ENCODE data around the gene CDC42EP5. TPM values are rescaled to one million over a fixed set of nuclear protein-coding genes. Genes with fewer than 3 reads are reported as not detected.
A peak's percentile ranks its signal among the peaks of the same experiment; 100 is the strongest.
"Not testable (repeated sequence)": the region's sequence is repeated elsewhere in the genome, so short reads cannot be mapped to it uniquely, and the experiment has no call there.

CDC42EP5 gene
- total RNA-seq, 2 experiments from 2014 or later = not detected

DNA sequence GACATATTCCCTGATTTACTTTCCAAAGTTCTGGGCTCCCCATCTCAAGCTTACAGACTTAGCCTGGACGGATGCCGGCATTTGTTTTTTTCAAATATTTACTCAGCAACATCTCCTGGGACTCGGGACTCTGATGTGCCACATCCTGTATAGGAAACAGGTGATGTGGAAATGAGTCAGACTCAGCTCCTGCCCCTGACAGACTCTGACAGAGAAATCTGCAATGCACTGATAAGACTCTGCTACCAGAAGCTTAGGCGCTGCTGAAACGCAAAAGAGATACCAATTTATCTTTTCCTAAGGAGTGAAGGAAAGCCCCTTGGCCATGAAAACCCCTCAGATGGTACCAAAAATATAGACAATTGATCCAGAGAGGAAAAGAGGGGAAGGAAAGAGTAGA is 45.7 kb upstream of the CDC42EP5 start:
- Mint-ChIP-seq H3K4me1 (ENCODE audit: low read depth) (peaks cover 49% of the 10 kb centered on the region), H3K27ac (no peak overlapping the region), H3K4me3 (peak overlapping the region; percentile 1), H3K27me3 (peaks cover 35% of the 10 kb centered on the region), H3K9me3 (peaks cover 5% of the 10 kb centered on the region), H3K36me3 (ENCODE audit: low read depth) (no peaks in the 10 kb centered on the region)
- Histone ChIP-seq H3K27me3 (ENCODE audit: control insufficient read depth in 1 of 2, insufficient read depth in 2 of 2, low read length in 2 of 2) (peaks cover 0 to 9% of the 10 kb centered on the region in 2 experiments), H3K36me3 (ENCODE audit: insufficient read depth, low read length) (no peaks in the 10 kb centered on the region), H3K9me3 (ENCODE audit: control insufficient read depth in 1 of 2, insufficient read depth in 1 of 2, low read length in 2 of 2) (no peaks in the 10 kb centered on the region), H3K27ac (ENCODE audit: low read depth in 1 of 2, low read length in 2 of 2) (no peak overlapping the region), H3K4me1 (ENCODE audit: insufficient read depth, low read length) (peaks cover 17% of the 10 kb centered on the region), H3K4me3 (ENCODE audit: low read length) (no peak overlapping the region)
- TF ChIP-seq, protein P1, sequence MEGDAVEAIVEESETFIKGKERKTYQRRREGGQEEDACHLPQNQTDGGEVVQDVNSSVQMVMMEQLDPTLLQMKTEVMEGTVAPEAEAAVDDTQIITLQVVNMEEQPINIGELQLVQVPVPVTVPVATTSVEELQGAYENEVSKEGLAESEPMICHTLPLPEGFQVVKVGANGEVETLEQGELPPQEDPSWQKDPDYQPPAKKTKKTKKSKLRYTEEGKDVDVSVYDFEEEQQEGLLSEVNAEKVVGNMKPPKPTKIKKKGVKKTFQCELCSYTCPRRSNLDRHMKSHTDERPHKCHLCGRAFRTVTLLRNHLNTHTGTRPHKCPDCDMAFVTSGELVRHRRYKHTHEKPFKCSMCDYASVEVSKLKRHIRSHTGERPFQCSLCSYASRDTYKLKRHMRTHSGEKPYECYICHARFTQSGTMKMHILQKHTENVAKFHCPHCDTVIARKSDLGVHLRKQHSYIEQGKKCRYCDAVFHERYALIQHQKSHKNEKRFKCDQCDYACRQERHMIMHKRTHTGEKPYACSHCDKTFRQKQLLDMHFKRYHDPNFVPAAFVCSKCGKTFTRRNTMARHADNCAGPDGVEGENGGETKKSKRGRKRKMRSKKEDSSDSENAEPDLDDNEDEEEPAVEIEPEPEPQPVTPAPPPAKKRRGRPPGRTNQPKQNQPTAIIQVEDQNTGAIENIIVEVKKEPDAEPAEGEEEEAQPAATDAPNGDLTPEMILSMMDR (IDR thresholded peaks at IDR 0.05) = no peak
- ATAC-seq (ENCODE audit: poor library complexity) = no peak
- ChIA-PET POLR2A (no interaction called here), CTCF (no interaction called here)
- intact Hi-C loops (cut with DNase I, micrococcal nuclease) = loop anchor here in 1 of 2 experiments (10.0 kb wide), 1 partner anchor 214 kb away; no protein-coding TSS in a partner anchor
- no peak for DNase-seq

DNA sequence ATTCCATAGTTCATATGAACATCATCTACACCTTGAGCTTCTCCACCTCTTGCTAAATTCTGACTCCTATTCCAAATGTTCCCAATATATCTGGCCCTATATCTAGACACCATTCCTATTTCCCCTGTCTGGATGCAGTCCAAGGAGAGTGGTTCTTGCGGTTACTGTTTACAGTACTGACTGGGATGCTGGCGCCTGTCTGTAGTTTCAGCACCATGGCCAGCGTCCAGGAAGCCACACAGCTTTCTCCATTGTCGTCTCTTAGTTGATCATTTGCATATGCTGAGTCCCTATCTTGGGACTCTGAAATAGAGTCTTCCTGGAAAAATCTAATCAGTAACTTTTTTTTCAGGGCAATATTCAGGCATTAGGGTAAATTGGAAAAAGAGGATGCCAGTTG is 44.4 kb upstream of the CDC42EP5 start:
- ATAC-seq (ENCODE audit: poor library complexity) = peak; percentile 49
- no peaks in the 10 kb centered on the region for H3K36me3 ChIP-seq (ENCODE audit: insufficient read depth, low read length)
- Mint-ChIP-seq H3K4me1 (ENCODE audit: low read depth) (peaks cover 37% of the 10 kb centered on the region), H3K27me3 (peaks cover 36% of the 10 kb centered on the region), H3K36me3 (ENCODE audit: low read depth) (no peaks in the 10 kb centered on the region), H3K4me3 (no peak overlapping the region), H3K9me3 (peaks cover 5% of the 10 kb centered on the region), H3K27ac (no peak overlapping the region)
- H3K4me1 ChIP-seq (ENCODE audit: insufficient read depth, low read length) = peaks cover 15% of the 10 kb centered on the region
- DNase-seq = peak; percentile 20 to 75 (median 37)
- H3K27me3 ChIP-seq (ENCODE audit: control insufficient read depth in 1 of 2, insufficient read depth in 2 of 2, low read length in 2 of 2) = peaks cover 0 to 9% of the 10 kb centered on the region in 2 experiments
- POLR2A ChIA-PET = no interaction called here
- no peaks in the 10 kb centered on the region for H3K9me3 ChIP-seq (ENCODE audit: control insufficient read depth in 1 of 2, insufficient read depth in 1 of 2, low read length in 2 of 2)
- no peak overlapping the region for H3K27ac ChIP-seq (ENCODE audit: low read depth in 1 of 2, low read length in 2 of 2)
- no peak overlapping the region for H3K4me3 ChIP-seq (ENCODE audit: low read length)
- TF ChIP-seq, protein P1 (IDR thresholded peaks at IDR 0.05) = no peak
- CTCF ChIA-PET = no interaction called here
- intact Hi-C loops (cut with DNase I, micrococcal nuclease) = loop anchor here in 1 of 2 experiments (10.0 kb wide), 1 partner anchor 213 kb away; no protein-coding TSS in a partner anchor

DNA sequence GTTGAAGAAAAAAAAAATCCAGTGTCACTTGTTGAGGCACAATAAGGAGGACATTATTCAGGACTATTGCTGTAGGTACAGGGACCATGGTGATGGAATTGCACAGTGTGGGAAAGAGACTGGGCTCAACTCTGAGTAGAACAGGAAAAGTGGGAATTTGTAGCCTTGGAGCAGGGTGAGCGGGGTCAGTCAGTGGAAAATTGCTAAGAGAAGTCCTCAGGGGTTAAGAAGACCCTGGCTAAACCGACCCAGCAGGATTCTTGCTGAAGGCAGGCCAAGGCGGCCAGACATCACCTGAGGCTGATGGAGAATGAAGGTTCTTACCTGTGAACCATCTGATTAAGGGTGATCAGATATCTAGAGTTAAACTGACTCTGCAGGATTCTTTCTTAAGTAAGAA is 42.1 kb upstream of the CDC42EP5 start:
- TF ChIP-seq, protein P1 (IDR thresholded peaks at IDR 0.05) = no peak
- peaks cover 22% of the 10 kb centered on the region for H3K27me3 Mint-ChIP-seq
- H3K36me3 Mint-ChIP-seq (ENCODE audit: low read depth) = no peaks in the 10 kb centered on the region
- POLR2A ChIA-PET = no interaction called here
- H3K27ac ChIP-seq (ENCODE audit: low read depth in 1 of 2, low read length in 2 of 2) = no peak overlapping the region
- H3K4me1 ChIP-seq (ENCODE audit: insufficient read depth, low read length) = no peaks in the 10 kb centered on the region
- DNase-seq (no peak), ATAC-seq (ENCODE audit: poor library complexity) (no peak)
- intact Hi-C loops (cut with DNase I, micrococcal nuclease) = loop anchor here in 1 of 2 experiments (10.0 kb wide), 1 partner anchor 210 kb away; no protein-coding TSS in a partner anchor
- H3K4me3 ChIP-seq (ENCODE audit: low read length) = no peak overlapping the region
- H3K4me1 Mint-ChIP-seq (ENCODE audit: low read depth) = peaks cover 15% of the 10 kb centered on the region
- H3K4me3 Mint-ChIP-seq = no peak overlapping the region
- no peaks in the 10 kb centered on the region for H3K36me3 ChIP-seq (ENCODE audit: insufficient read depth, low read length)
- CTCF ChIA-PET = no interaction called here
- H3K9me3 ChIP-seq (ENCODE audit: control insufficient read depth in 1 of 2, insufficient read depth in 1 of 2, low read length in 2 of 2) = no peaks in the 10 kb centered on the region
- peaks cover 0 to 9% of the 10 kb centered on the region in 2 experiments for H3K27me3 ChIP-seq (ENCODE audit: control insufficient read depth in 1 of 2, insufficient read depth in 2 of 2, low read length in 2 of 2)
- H3K9me3 Mint-ChIP-seq = peaks cover 5% of the 10 kb centered on the region
- no peak overlapping the region for H3K27ac Mint-ChIP-seq

DNA sequence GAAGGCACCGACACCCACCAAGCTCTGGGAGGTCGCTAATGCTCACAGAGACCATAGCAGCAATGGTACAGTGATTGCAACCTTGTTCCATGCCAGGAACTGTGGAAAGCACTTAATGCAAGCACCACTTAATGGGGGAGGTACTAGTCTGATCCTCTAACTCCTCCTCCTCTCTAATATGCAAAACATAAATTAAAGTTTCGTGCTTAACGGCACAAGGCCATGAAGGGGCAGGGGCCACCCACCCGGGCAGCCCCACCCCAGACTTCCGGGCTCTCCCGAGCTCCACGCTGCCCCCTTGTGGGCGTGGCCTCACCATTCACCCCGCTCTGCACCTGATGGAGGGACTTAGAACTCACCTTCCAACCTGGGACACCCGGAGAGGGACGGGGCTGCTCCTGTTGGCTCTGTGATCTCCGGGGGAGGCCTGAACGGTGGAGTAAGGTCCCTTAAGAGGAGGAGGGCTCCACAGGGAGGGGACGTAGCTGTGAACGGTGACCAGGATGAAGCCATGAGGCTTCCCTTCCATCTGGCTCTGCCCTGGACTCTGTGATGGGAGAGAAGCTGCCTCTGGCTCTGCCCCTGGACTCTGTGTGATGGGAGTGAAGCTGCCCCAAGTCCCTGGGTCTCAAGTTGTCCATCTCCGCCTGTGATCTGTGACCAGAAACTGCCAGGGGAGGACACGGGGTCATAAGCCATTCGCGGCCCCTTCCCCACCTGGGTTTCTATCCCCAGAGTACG is 36.3 kb upstream of the CDC42EP5 start:
- H3K9me3 ChIP-seq (ENCODE audit: control insufficient read depth in 1 of 2, insufficient read depth in 1 of 2, low read length in 2 of 2); H3K27me3 ChIP-seq (ENCODE audit: control insufficient read depth in 1 of 2, insufficient read depth in 2 of 2, low read length in 2 of 2); H3K9me3 Mint-ChIP-seq; CTCF ChIA-PET; H3K27me3 Mint-ChIP-seq; H3K4me3 ChIP-seq (ENCODE audit: low read length); H3K27ac Mint-ChIP-seq; H3K27ac ChIP-seq (ENCODE audit: low read depth in 1 of 2, low read length in 2 of 2); H3K36me3 Mint-ChIP-seq (ENCODE audit: low read depth); POLR2A ChIA-PET; H3K36me3 ChIP-seq (ENCODE audit: insufficient read depth, low read length); intact Hi-C loops (cut with DNase I, micrococcal nuclease): not testable (repeated sequence)
- peak overlapping the region; percentile 69 for H3K4me3 Mint-ChIP-seq
- peaks cover 29% of the 10 kb centered on the region for H3K4me1 ChIP-seq (ENCODE audit: insufficient read depth, low read length)
- ATAC-seq (ENCODE audit: poor library complexity) (peak; percentile 81), DNase-seq (peak in 1 of 14 experiments; percentile 5)
- H3K4me1 Mint-ChIP-seq (ENCODE audit: low read depth) = peaks cover 14% of the 10 kb centered on the region

DNA sequence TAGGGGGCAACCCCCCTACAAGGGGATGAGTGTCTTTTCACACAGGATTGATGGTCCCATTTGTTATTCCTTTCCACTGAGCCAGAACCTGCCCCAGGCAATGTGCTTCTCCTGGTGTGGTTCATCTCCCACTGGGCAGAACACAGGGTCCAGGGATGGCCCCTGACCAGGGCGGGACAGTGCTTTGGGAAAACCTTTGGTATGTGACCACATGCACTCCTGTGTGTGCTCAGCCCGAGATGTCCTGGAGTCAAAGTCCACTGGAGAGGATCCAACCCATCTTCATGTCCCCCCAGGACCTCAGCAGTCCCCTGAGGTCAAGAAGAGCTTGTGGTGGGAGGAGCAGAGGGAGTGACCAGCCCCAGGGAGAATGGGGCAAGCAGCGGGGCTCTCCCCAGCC is 35.4 kb upstream of the CDC42EP5 start:
- intact Hi-C loops (cut with DNase I, micrococcal nuclease); H3K4me3 Mint-ChIP-seq; POLR2A ChIA-PET; H3K36me3 ChIP-seq (ENCODE audit: insufficient read depth, low read length); H3K27ac Mint-ChIP-seq; ATAC-seq (ENCODE audit: poor library complexity); CTCF ChIA-PET; H3K27me3 ChIP-seq (ENCODE audit: control insufficient read depth in 1 of 2, insufficient read depth in 2 of 2, low read length in 2 of 2); H3K9me3 Mint-ChIP-seq; DNase-seq; H3K27me3 Mint-ChIP-seq; H3K27ac ChIP-seq (ENCODE audit: low read depth in 1 of 2, low read length in 2 of 2); H3K9me3 ChIP-seq (ENCODE audit: control insufficient read depth in 1 of 2, insufficient read depth in 1 of 2, low read length in 2 of 2); H3K4me3 ChIP-seq (ENCODE audit: low read length); H3K36me3 Mint-ChIP-seq (ENCODE audit: low read depth): not testable (repeated sequence)
- peaks cover 29% of the 10 kb centered on the region for H3K4me1 ChIP-seq (ENCODE audit: insufficient read depth, low read length)
- peaks cover 14% of the 10 kb centered on the region for H3K4me1 Mint-ChIP-seq (ENCODE audit: low read depth)
